H1 (cell line): ENCODE results near the gene FEV. TPM values are rescaled to one million over a fixed set of nuclear protein-coding genes. Genes with fewer than 3 reads are reported as not detected.

Source experiments
- ASH2L ChIP-seq: fragments of 200-600, 300-600 bp; sonication (generic); IDR thresholded peaks from one replicate; pipeline ENCODE4 v1.7.1; 2017; ENCODE audit warnings: low read length
- ATF3 ChIP-seq: IDR thresholded peaks from 2 replicates; pipeline ENCODE4 v1.6.1; 2011; ENCODE audit warnings: low read depth, mild to moderate bottlenecking, low read length; ENCODE audit not compliant: insufficient read depth
- BRCA1 ChIP-seq: IDR thresholded peaks from 2 replicates; pipeline ENCODE4 v1.6.1; 2012; ENCODE audit warnings: low read depth, low read length, improper control_type of control experiment
- CHD2 ChIP-seq: IDR thresholded peaks from 2 replicates; pipeline ENCODE4 v1.6.1; 2012; ENCODE audit warnings: low read length, improper control_type of control experiment
- CREB1 ChIP-seq: IDR thresholded peaks from 2 replicates; pipeline ENCODE4 v1.6.1; 2012; ENCODE audit warnings: inconsistent platforms
- CTBP2 ChIP-seq: IDR thresholded peaks from 2 replicates; pipeline ENCODE4 v1.7.0; 2011; ENCODE audit warnings: borderline replicate concordance, mild to moderate bottlenecking, moderate library complexity, mixed read lengths, low read length; ENCODE audit not compliant: insufficient read depth, insufficient read length
- EGR1 ChIP-seq: IDR thresholded peaks from 2 replicates; pipeline ENCODE4 v1.6.1; 2011; ENCODE audit warnings: low read depth, low read length, borderline replicate concordance
- EP300 ChIP-seq, 2 experiments: IDR thresholded peaks; 1 replicate in 1 of 2; 2 replicates in 1 of 2; pipeline ENCODE4 v1.6.1; 2011 to 2012; ENCODE audit warnings: low read depth in 2 of 2, low read length in 2 of 2, mild to moderate bottlenecking in 2 of 2, borderline replicate concordance in 1 of 2, inconsistent platforms in 1 of 2, moderate library complexity in 1 of 2
- FOSL1 ChIP-seq: IDR thresholded peaks from 2 replicates; pipeline ENCODE4 v1.6.1; 2011; ENCODE audit warnings: mild to moderate bottlenecking, low read depth, low read length, moderate library complexity; ENCODE audit not compliant: insufficient read depth
- GTF2F1 ChIP-seq: IDR thresholded peaks from 2 replicates; pipeline ENCODE4 v1.6.1; 2012; ENCODE audit warnings: low read depth, low read length, improper control_type of control experiment, borderline replicate concordance
- KDM5A ChIP-seq: fragments of 200-600 bp; IDR thresholded peaks from 2 replicates; pipeline ENCODE4 v1.7.1; 2012; ENCODE audit warnings: mild to moderate bottlenecking, low read length, inconsistent platforms, mixed read lengths
- NRF1 ChIP-seq: IDR thresholded peaks from 2 replicates; pipeline ENCODE4 v1.6.1; 2011; ENCODE audit warnings: mild to moderate bottlenecking, low read depth, low read length, improper control_type of control experiment
- POLR2AphosphoS5 ChIP-seq: IDR thresholded peaks from 2 replicates; pipeline ENCODE4 v1.6.1; 2011; ENCODE audit warnings: low read depth, low read length
- SIRT6 ChIP-seq: IDR thresholded peaks from one replicate; pipeline ENCODE4 v1.7.1; 2012; ENCODE audit warnings: low read length, inconsistent platforms
- SIX5 ChIP-seq: IDR thresholded peaks from 2 replicates; pipeline ENCODE4 v1.6.1; 2011; ENCODE audit warnings: mild to moderate bottlenecking, low read depth, low read length
- SP2 ChIP-seq: IDR thresholded peaks from 2 replicates; pipeline ENCODE4 v1.6.1; 2012; ENCODE audit warnings: mild to moderate bottlenecking, low read length, inconsistent platforms
- SRF ChIP-seq: IDR thresholded peaks from 2 replicates; pipeline ENCODE4 v1.6.1; 2011; ENCODE audit warnings: mild to moderate bottlenecking, low read depth, low read length, moderate library complexity
- SUZ12 ChIP-seq: fragments of 200-600 bp; sonication (generic); IDR thresholded peaks from 2 replicates; pipeline ENCODE4 v1.6.1; 2012; ENCODE audit warnings: mild to moderate bottlenecking, inconsistent platforms, low read length, moderate library complexity, mixed read lengths
- TAF1 ChIP-seq: IDR thresholded peaks from 2 replicates; pipeline ENCODE4 v1.6.1; 2011; ENCODE audit warnings: mild to moderate bottlenecking, low read depth, low read length
- TCF12 ChIP-seq: IDR thresholded peaks from 2 replicates; pipeline ENCODE4 v1.6.1; 2011; ENCODE audit warnings: low read depth, mild to moderate bottlenecking, low read length
- TEAD4 ChIP-seq: IDR thresholded peaks from 2 replicates; pipeline ENCODE4 v1.6.1; 2012; ENCODE audit warnings: low read depth, low read length, inconsistent platforms, mixed read lengths
- USF2 ChIP-seq: IDR thresholded peaks from 2 replicates; pipeline ENCODE4 v1.6.1; 2011; ENCODE audit warnings: low read length, improper control_type of control experiment
- YY1 ChIP-seq: IDR thresholded peaks from 2 replicates; pipeline ENCODE4 v1.6.1; 2011; ENCODE audit warnings: low read depth, mild to moderate bottlenecking, low read length
- ZNF274 ChIP-seq: IDR thresholded peaks from 2 replicates; pipeline ENCODE4 v1.7.0; 2012; ENCODE audit warnings: low read length, borderline replicate concordance; ENCODE audit errors: extremely low read depth
- polyA plus RNA-seq, 7 experiments: library from polyadenylated mRNA; depleted of rRNA in 3 of 7; stranded (reverse) in 5 of 7; unstranded in 2 of 7; fragments of >200 nt in 5 of 7; fragments of 200-250 nt in 2 of 7; gene quantifications; 1 replicate in 5 of 7; 2 replicates in 1 of 7; 4 replicates in 1 of 7; pipeline versions ENCODE4 v1.2.1 to v1.2.3, GENCODE V29; 2011 to 2013; ENCODE audit warnings: missing spikeins in 2 of 7, mixed read lengths in 2 of 7
- total RNA-seq: library from RNA; stranded (reverse); fragmentation: NEBNext Ultra II Directional; extraction: Animal tissue kit (Norgen Biotek cat#: 25700); gene quantifications from 2 replicates; pipeline ENCODE4 v1.2.1, GENCODE V29; 2021

The FEV gene
- total and polyA plus RNA-seq, 2 of the 8 experiments (the other 6 are each of a cell fraction or from before 2014, with no cell fraction given) = not detected

DNA sequence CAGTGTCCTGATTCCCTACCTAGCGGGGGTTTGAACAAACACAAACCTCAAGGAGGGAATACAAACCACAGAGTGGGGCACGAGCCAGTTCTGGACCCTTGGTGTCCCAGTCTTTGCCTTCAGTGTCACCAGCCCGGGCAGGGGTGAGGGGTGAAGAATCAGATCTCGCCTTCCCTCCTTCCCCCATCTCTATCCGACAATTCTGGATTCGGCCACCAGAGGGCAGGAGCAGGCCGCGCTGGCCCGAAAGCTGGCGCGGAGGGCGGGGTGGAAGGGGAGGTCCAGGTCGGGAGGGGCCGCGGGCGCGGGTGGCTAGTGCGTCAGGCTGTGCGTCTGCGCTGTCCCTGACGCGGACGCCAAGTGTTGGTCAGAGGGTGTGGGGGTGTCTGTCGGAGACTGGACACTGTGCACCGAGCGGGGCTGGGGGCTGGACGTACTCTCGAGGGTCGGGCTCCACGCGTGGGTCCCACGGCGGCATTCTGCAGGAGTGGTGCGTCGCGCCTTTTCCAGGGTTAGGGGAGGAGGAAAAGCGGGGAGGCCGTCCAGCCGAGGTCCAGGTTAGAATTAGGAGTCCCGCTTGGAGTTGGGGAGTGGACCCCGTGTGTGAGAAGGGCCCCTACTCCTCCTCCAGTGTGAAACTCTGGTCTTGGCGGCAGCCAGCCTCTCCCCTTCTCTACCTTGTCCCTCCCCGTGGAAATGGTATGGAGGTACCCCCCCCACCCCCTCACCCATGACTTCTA is 11.2 kb upstream of the FEV start (continued):
- TF ChIP-seq SIX5 = no peak
- no peak for TF ChIP-seq ASH2L
- no peak for TF ChIP-seq KDM5A
- no peak for TF ChIP-seq CHD2
- no peak for TF ChIP-seq EGR1
- no peak for TF ChIP-seq SP2
- TF ChIP-seq USF2 = no peak
- 0 out of 3 replicates have a peak, but pooled peaks of 1 of the 2 experiments have one; percentile 20 for TF ChIP-seq EP300 (IDR thresholded peaks at IDR 0.05; ENCODE audit: borderline replicate concordance in 1 of 2, low read depth in 2 of 2, low read length in 2 of 2)
- TF ChIP-seq CREB1 = peak; percentile 92
- TF ChIP-seq YY1 = no peak
- no peak for TF ChIP-seq POLR2AphosphoS5
- no peak for TF ChIP-seq SIRT6
- no peak for TF ChIP-seq ZNF274
- TF ChIP-seq TEAD4 = no peak
- TF ChIP-seq CTBP2 = no peak
- no peak for TF ChIP-seq SRF
- TF ChIP-seq TAF1 = no peak
- TF ChIP-seq GTF2F1 = no peak
- TF ChIP-seq TCF12 = no peak
- no peak for TF ChIP-seq NRF1
- no peak for TF ChIP-seq ATF3
- peak; percentile 43 for TF ChIP-seq SUZ12
- no peak for TF ChIP-seq BRCA1
- TF ChIP-seq FOSL1 = no peak
